Type B pancreatic cell (in vitro differentiated cells): Measurements from ENCODE around the gene SERPINB1. TPM values are rescaled to one million over a fixed set of nuclear protein-coding genes. Genes with fewer than 3 reads are reported as not detected.

Experiments used
- DNase-seq: peaks from one replicate; pipeline ENCODE4 v3.0.0; 2021; ENCODE audit warnings: mixed read lengths; ENCODE audit not compliant: unreplicated experiment; ENCODE audit errors: extremely low spot score
- H3K27ac Mint-ChIP-seq: 2 replicates; pipeline ENCODE4 v1.8.0; 2021; ENCODE audit warnings: mild to moderate bottlenecking, mixed read lengths
- H3K27me3 Mint-ChIP-seq: 2 replicates; pipeline ENCODE4 v1.8.0; 2021; ENCODE audit warnings: mixed read lengths
- H3K36me3 Mint-ChIP-seq: 2 replicates; pipeline ENCODE4 v1.8.0; 2021; ENCODE audit warnings: mixed read lengths
- H3K4me1 Mint-ChIP-seq: one replicate; pipeline ENCODE4 v1.8.0; 2021; ENCODE audit warnings: mixed read lengths; ENCODE audit not compliant: unreplicated experiment
- H3K4me3 Mint-ChIP-seq: 2 replicates; pipeline ENCODE4 v1.8.0; 2021; ENCODE audit warnings: mild to moderate bottlenecking, mixed read lengths
- H3K9me3 Mint-ChIP-seq: 2 replicates; pipeline ENCODE4 v1.8.0; 2021; ENCODE audit warnings: mixed read lengths
- CTCF ChIP-seq: fragments of 200-600 bp; sonication (generic); conservative IDR thresholded peaks from 2 replicates; pipeline ENCODE4 v1.5.0; 2021; ENCODE audit warnings: antibody characterized with exemption, mild to moderate bottlenecking
- total RNA-seq: library from RNA; stranded (reverse); gene quantifications from 2 replicates; pipeline ENCODE4 v1.2.1, GENCODE V29; 2021; ENCODE audit warnings: low replicate concordance

SERPINB1 gene
- total RNA-seq, 1 donor from 2014 or later: 31.2 TPM

- DNase-seq: no peak
- Mint-ChIP-seq H3K4me1 (peaks cover 28% of the 10 kb centered on the region), H3K9me3 (peaks cover 5% of the 10 kb centered on the region), H3K27me3 (peaks cover 2% of the 10 kb centered on the region), H3K36me3 (peaks cover 9% of the 10 kb centered on the region), H3K4me3 (no peak overlapping the region), H3K27ac (peak overlapping the region; percentile 37)
- no peak for TF ChIP-seq CTCF
These were observed 23.1 kb downstream of the SERPINB1 start for GRCh38 chr6:2818593-2818992.

GRCh38 chr6:2817903-2818443 is 23.7 kb downstream of the SERPINB1 start:
- TF ChIP-seq CTCF: no peak
- Mint-ChIP-seq H3K27me3 (peaks cover 2% of the 10 kb centered on the region), H3K36me3 (peaks cover 9% of the 10 kb centered on the region), H3K27ac (peak overlapping the region; percentile 37), H3K9me3 (peaks cover 5% of the 10 kb centered on the region), H3K4me3 (no peak overlapping the region), H3K4me1 (peaks cover 28% of the 10 kb centered on the region)
- no peak for DNase-seq

DNA sequence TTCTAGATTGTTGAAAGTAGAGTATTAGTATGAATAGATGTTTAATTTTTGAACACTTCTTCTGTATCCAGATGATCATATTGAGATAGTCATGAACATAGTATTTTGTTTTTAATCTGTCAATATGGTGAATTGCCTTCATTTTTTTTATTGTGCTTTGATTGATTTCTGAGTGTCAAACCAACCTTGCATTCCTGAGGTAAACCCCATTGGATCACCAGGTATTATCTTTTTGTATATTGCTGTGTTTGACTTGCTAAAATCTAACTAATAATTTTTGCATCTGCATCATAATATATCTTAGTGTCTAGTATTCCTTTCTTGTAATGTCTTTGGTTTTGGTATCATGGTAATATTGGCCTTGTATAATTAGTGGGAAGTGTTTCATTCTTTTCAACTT is 25.5 kb downstream of the SERPINB1 start:
- Mint-ChIP-seq H3K4me3 (no peak overlapping the region), H3K27me3 (peaks cover 2% of the 10 kb centered on the region), H3K36me3 (peaks cover 12% of the 10 kb centered on the region), H3K27ac (no peak overlapping the region), H3K9me3 (peaks cover 5% of the 10 kb centered on the region), H3K4me1 (peaks cover 28% of the 10 kb centered on the region)
- DNase-seq: no peak
- TF ChIP-seq CTCF: no peak

- Mint-ChIP-seq H3K27me3 (no peaks in the 10 kb centered on the region), H3K36me3 (peaks cover 12% of the 10 kb centered on the region), H3K9me3 (peaks cover 5% of the 10 kb centered on the region), H3K4me3 (no peak overlapping the region), H3K27ac (no peak overlapping the region), H3K4me1 (peaks cover 4% of the 10 kb centered on the region)
- TF ChIP-seq CTCF: no peak
- no peak for DNase-seq
These were observed 29.0 kb downstream of the SERPINB1 start for GRCh38 chr6:2812695-2813094.

DNA sequence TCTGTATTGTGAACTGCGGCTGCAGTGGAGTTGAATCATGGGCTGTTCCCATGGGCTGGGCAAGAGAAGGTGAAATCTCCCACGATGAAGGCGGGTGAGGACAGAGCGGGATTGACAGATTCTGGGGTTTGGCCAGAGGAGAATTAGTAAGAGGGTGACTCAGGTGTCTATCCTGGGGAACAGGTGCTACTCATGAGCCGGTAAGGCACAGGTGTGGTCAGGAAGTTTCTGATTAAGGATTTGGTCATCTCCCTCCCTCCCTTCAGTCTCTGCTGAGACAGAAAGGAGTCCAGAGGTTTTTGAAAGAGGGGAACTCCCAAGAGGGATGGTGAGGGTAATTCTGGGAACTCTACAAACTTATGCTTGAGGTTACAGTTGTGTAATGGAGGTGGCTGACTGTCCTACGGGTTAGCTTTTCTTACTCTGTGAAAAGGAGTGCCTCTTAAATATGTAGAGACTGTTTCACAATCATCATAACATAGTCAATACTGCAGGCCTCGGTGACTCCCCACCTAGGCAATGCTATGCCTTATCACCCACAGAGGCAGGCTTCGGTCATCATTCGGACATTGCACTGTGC is 31.5 kb downstream of the SERPINB1 start:
- DNase-seq: no peak
- H3K36me3 Mint-ChIP-seq: peaks cover 6% of the 10 kb centered on the region
- H3K4me3 Mint-ChIP-seq: no peak overlapping the region
- no peaks in the 10 kb centered on the region for H3K27me3 Mint-ChIP-seq
- no peak for TF ChIP-seq CTCF
- peak overlapping the region; percentile 26 for H3K27ac Mint-ChIP-seq
- H3K4me1 Mint-ChIP-seq: peaks cover 14% of the 10 kb centered on the region
- H3K9me3 Mint-ChIP-seq: no peaks in the 10 kb centered on the region
